ENCODE results near the gene KIF6.

Gene KIF6

GRCh38 chr6:39617520-39617919, 107.7 kb downstream of the KIF6 start:
- Histone ChIP-seq H3F3A (ENCODE audit: insufficient read depth) (no peaks in the 10 kb centered on the region), H3K4me2 (ENCODE audit: low read depth, low read length, poor library complexity, severe bottlenecking) (no peak overlapping the region), H3K9me3 (ENCODE audit: insufficient read depth, low read length) (no peaks in the 10 kb centered on the region), H3K36me3 (ENCODE audit: low read length) (no peaks in the 10 kb centered on the region), H3K9ac (ENCODE audit: low read length) (no peak overlapping the region), H4K20me1 (ENCODE audit: low read depth, low read length) (no peaks in the 10 kb centered on the region), H3K9me2 (replicated peaks; ENCODE audit: insufficient read depth, low read length) (no peaks in the 10 kb centered on the region), H3K27me3 (ENCODE audit: low read length) (no peaks in the 10 kb centered on the region), H3K79me2 (ENCODE audit: insufficient read depth, low read length) (no peaks in the 10 kb centered on the region), H3K4me3 (ENCODE audit: insufficient read depth, low read length, poor library complexity, severe bottlenecking) (no peak overlapping the region), H3K27ac (ENCODE audit: low read depth, low read length) (no peak overlapping the region), H2AFZ (ENCODE audit: low read depth, low read length, severe bottlenecking) (no peak overlapping the region)
- TF ChIP-seq CTCF (IDR thresholded peaks at IDR 0.05; ENCODE audit: insufficient read depth, low read length, poor library complexity, severe bottlenecking) = no peak
- TF ChIP-seq EZH2phosphoT487 (conservative IDR thresholded peaks at IDR 0.05; ENCODE audit: low read length) = no peak

- Histone ChIP-seq H3K9ac (ENCODE audit: low read length) (no peak overlapping the region), H3K36me3 (ENCODE audit: low read length) (no peaks in the 10 kb centered on the region), H4K20me1 (ENCODE audit: low read depth, low read length) (no peaks in the 10 kb centered on the region), H3K27ac (ENCODE audit: low read depth, low read length) (no peak overlapping the region), H3K4me3 (ENCODE audit: insufficient read depth, low read length, poor library complexity, severe bottlenecking) (no peak overlapping the region), H3F3A (ENCODE audit: insufficient read depth) (no peaks in the 10 kb centered on the region), H3K9me2 (replicated peaks; ENCODE audit: insufficient read depth, low read length) (no peaks in the 10 kb centered on the region), H3K4me2 (ENCODE audit: low read depth, low read length, poor library complexity, severe bottlenecking) (no peak overlapping the region), H3K79me2 (ENCODE audit: insufficient read depth, low read length) (no peaks in the 10 kb centered on the region), H2AFZ (ENCODE audit: low read depth, low read length, severe bottlenecking) (no peak overlapping the region), H3K9me3 (ENCODE audit: insufficient read depth, low read length) (no peaks in the 10 kb centered on the region), H3K27me3 (ENCODE audit: low read length) (no peaks in the 10 kb centered on the region)
- no peak for TF ChIP-seq EZH2phosphoT487 (conservative IDR thresholded peaks at IDR 0.05; ENCODE audit: low read length)
- TF ChIP-seq CTCF (IDR thresholded peaks at IDR 0.05; ENCODE audit: insufficient read depth, low read length, poor library complexity, severe bottlenecking) = no peak
Observed at GRCh38 chr6:39617026-39617425, 108.2 kb downstream of the KIF6 start.

GRCh38 chr6:39615622-39616021, 109.6 kb downstream of the KIF6 start:
- H3K9me2 ChIP-seq (replicated peaks; ENCODE audit: insufficient read depth, low read length) = no peaks in the 10 kb centered on the region
- H3K36me3 ChIP-seq (ENCODE audit: low read length) = no peaks in the 10 kb centered on the region
- TF ChIP-seq EZH2phosphoT487 (conservative IDR thresholded peaks at IDR 0.05; ENCODE audit: low read length) = no peak
- TF ChIP-seq CTCF (IDR thresholded peaks at IDR 0.05; ENCODE audit: insufficient read depth, low read length, poor library complexity, severe bottlenecking) = no peak
- H3K4me3 ChIP-seq (ENCODE audit: insufficient read depth, low read length, poor library complexity, severe bottlenecking) = no peak overlapping the region
- no peaks in the 10 kb centered on the region for H3F3A ChIP-seq (ENCODE audit: insufficient read depth)
- H3K9me3 ChIP-seq (ENCODE audit: insufficient read depth, low read length) = no peaks in the 10 kb centered on the region
- no peak overlapping the region for H3K4me2 ChIP-seq (ENCODE audit: low read depth, low read length, poor library complexity, severe bottlenecking)
- H3K27ac ChIP-seq (ENCODE audit: low read depth, low read length) = no peak overlapping the region
- no peak overlapping the region for H3K9ac ChIP-seq (ENCODE audit: low read length)
- H3K79me2 ChIP-seq (ENCODE audit: insufficient read depth, low read length) = no peaks in the 10 kb centered on the region
- no peaks in the 10 kb centered on the region for H3K27me3 ChIP-seq (ENCODE audit: low read length)
- no peak overlapping the region for H2AFZ ChIP-seq (ENCODE audit: low read depth, low read length, severe bottlenecking)
- H4K20me1 ChIP-seq (ENCODE audit: low read depth, low read length) = no peaks in the 10 kb centered on the region
